Right hindlimb (tissue), 1 donor: ENCODE results near the gene LDB3.

ENCODE experiments used
- DNase-seq: peaks from one replicate; pipeline ENCODE4 v3.0.0-alpha.2; 2018

The LDB3 gene

DNA sequence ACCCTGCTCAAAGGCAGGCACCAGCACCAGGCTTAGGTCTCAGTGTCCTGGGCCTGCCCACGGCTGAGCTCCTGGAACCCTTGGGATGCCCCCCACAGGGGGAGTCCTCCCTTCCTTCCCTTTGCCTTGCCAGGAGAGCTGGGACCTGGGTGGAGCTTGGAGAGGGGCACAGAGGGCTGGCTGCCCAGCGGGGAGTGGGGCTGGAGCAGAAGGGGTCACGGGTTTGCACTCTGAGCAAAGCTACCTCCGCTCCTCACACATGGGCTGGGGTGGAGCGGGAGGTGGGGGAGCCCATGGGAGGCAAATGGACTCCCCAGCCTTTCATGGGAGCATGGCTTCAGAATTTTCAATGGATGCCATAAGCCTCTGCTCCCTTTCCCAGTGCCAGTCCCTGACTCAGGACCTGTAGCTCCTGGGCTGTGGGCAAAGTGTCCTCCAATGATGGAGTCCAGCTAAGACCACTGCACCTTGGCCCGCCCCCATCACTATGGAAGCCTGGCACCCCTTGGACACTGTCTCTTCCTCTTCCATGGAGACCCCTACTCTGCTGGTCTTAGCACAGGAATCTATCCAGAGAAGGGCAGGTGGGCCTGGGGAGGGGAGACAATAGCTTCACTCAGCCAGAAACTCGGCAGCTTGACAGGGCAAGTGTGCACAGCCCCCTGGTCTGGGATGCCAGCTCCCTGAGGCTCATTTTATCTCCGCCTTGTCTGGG, 39.9 kb downstream of the LDB3 start:
- no peak for DNase-seq

DNA sequence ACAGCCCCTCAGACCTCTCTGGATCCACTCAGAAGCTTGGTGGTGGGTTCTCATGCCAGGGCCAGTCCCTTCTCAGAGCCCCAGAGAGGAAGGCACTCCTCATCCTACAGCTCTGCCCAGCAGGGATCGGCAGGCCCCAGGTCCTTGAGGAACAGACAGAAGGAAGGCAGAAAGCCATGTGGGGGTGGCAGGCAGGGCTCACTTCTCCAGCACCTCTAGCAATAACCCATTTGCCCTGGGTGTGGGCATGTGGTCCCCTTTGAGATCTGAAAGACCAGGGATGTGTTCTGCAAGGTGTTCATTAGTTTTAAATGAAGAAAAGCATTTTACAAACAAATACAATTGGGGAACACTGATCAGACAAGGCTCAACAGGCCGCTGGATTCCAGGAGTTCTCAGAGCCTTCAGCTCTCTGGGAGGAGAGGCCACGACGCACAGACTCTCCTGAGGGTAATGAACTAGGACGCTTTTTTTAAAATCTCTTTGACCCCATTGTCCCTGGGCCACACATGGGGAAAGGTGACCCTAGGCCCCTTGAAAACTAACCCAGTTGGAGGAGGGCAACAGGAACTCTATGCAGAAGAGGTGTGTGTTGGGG, 40.6 kb downstream of the LDB3 start:
- DNase-seq: no peak

DNA sequence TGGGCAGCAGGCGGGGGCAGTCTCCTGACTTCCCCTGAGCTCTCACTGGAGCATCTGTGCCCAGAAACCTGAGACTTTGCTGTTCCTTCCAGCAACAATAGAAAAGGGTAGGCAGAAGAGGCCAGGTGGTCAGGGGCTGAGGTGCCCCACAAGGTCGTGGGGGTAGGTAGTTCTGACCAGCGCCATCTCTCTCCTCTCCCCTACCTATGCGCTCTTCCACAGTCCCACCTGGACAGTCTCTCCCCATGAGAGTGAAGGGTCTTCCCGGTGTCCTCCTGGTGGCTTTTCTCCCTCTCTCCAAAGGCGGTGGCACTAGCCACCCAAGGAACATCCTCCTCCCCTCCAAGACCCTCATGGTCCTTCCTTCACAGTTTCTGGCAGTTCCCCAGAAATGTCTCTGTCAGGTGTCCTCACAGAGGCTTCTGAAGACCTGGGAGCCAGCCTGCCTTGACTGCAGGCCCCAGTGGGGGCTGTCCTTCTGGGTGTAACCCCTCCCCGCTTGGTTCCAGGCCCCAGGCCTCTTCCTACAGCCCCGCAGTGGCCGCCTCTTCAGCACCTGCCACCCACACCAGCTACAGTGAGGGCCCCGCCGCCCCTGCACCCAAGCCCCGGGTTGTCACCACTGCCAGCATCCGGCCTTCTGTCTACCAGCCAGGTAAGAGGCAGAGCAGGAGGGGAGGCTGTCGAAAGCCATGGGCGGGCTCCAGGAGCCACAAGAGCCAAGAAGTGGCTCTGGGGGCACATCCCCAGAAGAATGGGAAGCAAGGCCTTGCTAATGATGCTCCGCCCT, 41.3 kb downstream of the LDB3 start:
- no peak for DNase-seq

DNA sequence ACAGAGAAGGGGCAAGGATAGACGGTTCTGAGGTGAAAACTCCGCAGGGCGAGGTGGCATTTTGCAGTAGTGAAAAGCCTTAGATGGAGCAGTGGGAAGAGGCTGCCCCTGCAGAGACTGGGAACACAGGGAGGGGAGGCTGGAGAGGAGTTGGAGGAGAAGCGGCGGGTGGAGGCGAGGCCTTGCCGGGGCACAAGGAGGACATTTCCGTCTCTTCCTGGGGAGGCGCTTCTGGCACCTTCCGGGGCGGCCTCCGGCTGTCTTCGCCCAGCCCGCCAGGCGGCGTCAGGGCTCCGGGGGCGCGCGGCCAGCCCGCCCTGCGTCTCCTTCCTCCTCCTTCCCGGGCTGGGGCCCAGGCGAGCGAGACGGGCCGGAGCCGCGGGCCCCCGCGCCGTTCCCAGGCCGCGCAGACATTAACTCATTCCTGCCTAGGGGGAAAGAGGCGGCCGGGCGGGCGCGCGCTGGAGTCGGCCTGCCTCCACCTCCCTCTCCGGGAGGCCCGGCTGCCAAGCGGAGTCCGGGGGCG, 42.7 kb downstream of the LDB3 start:
- DNase-seq: peak; percentile 96

DNA sequence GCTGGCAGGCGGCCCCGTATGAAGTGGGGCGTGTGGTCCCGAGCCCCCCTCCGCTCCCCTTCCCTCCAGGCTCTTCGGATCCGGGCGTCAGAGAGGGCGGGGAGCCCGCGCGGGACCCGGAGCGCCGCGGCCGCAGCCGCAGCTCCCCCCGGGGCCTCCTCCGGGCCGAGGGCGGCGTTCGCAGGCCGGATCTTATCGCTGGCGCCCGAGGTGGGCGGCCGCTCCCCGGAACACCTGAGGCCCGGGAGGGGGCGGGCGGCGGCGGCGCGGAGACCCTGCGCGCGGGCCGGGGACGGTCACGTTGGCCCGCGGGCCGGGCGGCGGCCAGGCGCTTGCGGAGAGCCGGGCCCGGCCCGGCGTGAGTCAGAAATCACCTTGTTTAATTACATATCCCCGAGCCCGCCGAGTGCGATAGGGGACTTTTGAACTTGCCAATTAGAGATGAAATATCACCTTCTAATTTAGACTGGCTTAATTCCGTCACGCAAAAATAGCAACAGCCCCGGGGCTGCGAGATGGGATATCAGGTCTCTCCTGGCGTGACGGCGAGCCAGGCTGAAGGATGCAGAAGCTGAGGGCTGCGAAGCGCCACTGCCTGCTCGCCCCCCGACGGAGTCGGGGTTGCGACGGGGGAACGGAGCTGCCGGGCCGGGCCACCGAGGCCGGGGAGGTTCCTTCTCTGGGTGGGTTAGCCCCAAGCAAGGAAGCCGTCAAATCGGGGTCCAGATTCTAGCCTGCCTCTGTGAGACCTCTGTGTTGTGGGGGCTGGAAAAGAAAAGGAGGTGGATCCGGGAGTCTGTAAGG, 43.4 kb downstream of the LDB3 start:
- DNase-seq: peak; percentile 79

DNA sequence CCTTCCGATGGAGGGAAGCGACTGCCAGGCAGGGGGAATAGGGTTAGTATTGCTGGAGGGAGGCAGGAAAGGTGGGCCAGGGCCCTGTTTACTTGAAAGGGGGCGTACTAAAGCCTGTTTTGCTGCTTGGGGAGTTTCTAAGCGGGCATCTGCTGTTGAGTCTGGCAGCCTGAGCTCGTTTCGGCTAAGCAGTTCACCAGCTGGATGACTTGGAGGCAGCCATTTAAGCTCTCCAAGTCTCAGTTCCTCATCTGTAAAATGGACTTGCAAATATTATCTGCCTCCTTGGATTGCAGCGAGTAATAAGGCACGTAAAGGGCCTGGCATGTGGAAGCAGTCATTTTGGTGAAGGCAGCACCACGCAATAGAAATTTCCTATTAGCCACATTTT, 44.0 kb downstream of the LDB3 start:
- DNase-seq: no peak

DNA sequence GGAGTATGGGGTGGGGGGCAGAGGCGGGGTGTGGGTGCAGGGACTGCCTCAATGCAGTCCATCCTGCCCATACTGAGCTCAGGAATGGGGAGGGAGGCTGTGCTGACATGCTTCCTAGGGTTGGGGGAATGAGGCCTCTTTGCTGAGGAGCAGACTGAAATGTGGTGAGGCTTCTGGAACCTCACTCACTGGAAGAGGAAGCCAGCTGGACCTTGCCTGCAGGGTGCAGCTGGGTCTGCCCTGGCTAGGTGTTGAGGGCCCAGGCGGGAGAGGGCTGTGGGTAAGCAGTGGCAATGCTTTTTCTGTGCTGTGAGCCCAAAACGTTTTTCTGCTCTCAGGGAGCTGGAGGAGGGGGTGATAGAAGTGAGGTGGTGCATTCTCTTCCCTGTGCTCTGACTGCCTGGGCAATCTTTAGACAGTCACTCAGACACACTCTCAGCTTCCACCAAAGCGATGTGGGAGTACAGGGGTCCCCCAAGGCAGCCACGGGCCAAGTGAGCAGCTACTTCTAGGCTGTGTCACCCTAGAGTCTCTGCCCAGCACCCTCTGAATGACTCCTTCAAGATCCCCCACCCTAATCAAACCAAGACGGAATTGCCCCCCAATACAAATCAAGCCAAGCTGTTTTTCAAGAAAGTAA, 47.0 kb downstream of the LDB3 start:
- DNase-seq: no peak

DNA sequence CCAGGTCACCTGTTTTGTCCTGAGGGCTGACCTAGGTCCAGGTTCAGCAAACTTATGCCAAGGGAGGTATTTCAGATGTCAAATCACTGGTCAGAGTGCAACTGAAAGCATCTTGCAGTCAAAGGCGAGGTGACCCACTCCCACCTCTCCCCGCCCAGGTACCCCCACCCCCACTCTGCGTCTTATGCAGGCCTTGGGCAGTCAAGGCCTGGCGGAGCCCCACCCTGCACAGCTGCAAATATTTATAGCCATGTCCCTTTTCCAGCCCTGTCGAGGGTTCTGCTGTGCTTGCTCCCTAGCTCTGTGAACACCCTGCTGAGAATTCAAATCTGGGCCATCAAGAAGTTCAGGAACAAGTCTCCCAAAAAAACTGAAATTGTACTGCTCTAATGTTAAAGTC, 47.5 kb downstream of the LDB3 start:
- no peak for DNase-seq

DNA sequence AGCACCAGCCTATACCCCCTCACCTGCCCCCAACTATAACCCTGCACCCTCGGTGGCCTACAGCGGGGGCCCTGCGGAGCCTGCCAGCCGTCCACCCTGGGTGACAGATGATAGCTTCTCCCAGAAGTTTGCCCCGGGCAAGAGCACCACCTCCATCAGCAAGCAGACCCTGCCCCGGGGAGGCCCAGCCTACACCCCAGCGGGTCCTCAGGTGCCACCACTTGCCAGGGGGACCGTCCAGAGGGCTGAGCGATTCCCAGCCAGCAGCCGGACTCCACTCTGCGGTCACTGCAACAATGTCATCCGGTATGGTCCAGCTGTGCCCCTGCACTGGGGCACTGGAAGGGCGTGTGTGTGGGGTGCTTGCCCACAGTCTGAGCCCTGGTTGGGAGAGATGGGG, 48.2 kb downstream of the LDB3 start:
- no peak for DNase-seq

DNA sequence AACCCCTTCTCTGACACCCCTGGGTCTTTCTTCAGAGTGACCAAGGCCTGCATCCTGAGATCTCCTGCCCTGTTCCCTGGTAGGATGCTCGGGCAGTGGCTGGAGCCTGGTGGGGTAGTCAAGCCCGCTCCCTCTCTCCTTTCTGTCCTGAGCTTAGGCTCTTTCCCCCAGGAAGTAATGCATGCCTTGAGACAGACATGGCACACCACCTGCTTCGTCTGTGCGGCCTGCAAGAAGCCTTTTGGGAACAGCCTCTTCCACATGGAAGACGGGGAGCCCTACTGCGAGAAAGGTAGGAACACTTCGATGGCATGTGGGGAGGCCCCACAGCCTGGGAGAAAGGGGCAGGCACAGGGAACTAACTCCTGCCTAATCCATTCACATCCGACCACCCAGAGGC, 50.2 kb downstream of the LDB3 start:
- DNase-seq: no peak

DNA sequence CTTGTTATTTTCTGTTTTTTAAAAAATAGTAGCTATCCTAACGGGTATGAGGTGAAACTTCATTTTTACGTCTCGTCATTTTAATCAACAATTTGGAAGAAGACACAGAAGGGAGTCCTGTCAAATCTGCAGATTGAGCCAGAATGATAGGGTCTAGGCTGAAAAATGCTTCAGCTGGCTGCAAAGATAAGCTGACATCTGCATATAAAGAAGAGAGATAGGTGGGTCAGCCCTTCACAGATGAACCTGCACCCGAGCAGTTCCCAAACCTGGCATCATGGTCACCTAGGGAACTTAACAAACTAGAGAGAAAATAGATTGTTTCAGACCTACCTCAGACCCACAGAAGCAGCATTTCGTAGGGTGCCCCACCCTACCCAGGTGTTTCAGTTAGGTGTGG, 52.9 kb downstream of the LDB3 start:
- DNase-seq: no peak

DNA sequence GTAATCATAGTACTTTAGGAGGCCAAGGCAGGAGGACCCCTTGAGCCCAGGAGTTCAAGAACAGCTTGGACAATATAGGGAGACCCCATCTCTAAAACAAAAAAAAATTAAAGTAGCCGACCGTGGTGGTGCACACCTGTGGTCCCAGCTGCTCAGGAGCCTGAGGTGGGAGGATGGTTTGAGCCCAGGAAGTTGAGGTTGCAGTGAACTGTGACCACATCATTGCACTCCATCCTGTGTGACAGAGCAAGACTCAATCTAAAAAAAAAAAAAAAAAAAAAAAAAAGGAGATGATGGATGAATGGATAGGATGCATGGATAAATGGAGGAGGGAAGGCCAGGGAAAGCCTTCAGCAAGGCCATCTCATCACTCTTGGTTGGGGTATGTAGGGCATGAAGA, 54.7 kb downstream of the LDB3 start:
- DNase-seq: no peak

DNA sequence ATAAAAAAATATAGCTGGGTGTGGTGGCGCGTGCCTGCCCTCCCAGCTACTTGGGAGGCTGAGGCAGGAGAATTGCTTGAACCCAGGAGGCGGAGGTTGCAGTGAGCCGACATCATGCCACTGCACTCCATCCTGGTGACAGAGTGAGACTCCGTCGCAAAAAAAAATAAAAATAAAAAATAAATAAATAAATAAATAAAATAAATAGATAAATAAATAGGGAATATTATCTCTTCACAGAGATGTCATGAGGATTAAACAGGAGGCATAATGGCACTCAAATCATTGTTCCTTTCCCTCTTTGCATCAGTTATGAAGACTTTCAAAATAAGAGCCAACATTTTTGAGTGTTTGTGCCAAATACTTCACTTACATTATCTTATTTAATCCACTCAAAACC, 56.1 kb downstream of the LDB3 start:
- DNase-seq: no peak

DNA sequence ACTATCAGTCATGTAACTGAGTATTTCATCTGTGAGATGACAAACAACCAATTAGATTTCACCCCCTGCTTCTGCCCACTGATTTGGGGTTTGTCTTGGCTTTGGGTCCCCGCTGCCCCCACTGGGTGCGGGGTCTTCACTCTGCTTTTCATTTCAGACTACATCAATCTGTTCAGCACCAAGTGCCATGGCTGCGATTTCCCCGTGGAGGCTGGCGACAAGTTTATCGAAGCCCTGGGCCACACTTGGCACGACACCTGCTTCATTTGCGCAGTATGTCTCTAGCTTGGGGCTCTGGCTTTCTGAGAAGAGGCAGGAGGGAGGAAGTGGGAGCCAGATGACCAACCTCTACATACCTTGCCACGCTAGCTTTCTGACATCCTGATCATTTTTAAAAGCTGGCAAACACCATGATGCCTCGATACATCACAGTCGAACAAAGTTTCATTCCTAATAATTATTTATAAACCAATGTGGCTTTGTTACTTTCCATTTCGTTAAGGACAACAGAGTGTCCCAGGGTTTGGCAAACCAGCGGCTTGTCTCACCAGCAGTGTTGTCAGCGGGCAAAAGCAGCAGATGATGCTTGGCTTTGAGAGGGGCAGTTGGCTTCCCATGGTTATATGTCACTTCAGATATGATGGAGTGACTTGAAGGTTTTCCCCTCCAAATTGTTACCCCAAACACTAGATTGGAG, 57.8 kb downstream of the LDB3 start:
- no peak for DNase-seq

DNA sequence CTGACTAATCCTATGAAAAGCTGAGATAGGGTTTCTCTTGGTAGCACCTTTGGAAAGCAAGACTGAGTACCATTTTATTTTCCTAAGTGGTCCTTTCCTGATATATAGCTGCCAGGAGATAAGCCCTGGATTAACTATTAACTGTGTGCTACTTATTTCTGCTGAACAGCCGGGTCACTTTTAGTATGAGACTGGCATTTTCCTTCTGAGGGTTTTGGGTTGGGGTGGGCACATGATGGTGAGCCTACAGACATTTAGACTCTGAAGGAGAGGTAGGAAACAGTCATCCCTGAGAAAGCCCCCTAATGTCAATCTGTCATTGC, 58.3 kb downstream of the LDB3 start:
- DNase-seq: no peak

DNA sequence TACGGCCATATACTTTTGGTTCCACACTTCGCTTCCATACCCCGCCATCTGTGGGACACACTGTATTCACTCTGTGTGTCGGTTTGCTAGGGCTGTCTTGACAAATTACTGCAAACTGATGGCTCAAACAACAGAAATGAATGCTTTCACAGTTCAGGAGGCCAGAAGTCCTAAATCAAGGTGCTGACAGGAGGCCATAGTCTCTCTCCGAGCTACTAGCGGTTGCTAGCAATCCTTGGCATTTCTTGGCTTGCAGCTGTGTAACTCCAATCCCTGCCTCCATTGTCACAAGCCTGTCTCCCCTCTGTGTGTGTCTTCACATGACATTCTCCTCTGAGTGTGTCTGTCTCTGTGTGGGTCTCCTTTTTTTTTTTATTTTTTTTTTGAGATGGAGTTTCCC, 59.2 kb downstream of the LDB3 start:
- no peak for DNase-seq

DNA sequence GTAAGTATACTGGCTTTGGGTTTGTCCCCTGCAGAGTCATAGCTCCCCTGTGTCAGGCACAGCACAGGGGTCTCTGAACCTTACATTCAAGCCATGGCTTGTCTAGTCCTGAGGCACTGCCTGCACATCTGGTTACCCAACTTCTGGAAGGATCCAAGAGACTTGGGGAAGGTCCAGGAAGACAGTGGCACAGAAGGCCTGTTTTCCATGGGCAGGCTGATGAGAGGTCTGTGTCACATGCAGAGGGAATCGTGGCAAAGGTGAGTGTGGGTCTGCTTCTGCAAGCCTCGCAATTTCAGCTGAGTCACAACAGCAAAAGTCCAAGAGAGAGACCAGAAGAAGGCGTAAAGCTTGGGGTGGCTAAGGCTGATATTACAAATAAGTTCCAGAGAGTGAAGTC, 59.7 kb downstream of the LDB3 start:
- DNase-seq: no peak

DNA sequence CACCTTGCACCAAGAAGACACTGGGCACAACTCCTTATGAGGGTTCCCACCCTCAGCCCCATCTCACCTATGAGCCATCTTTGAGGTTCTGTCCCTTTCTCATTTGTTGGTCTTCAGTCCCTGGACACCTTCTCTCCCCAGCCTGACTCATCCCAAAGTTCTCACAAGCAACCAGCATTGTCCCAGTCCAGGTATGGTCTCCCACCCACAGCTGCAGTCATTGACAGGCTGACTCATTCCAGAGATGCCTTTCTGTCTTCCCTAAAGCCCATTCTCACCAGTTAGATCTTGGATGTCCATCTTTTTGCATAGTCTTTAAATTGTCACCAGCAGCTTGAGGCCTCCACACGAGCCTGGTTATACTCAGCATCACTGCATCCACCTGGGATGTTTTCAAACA, 61.4 kb downstream of the LDB3 start:
- no peak for DNase-seq

DNA sequence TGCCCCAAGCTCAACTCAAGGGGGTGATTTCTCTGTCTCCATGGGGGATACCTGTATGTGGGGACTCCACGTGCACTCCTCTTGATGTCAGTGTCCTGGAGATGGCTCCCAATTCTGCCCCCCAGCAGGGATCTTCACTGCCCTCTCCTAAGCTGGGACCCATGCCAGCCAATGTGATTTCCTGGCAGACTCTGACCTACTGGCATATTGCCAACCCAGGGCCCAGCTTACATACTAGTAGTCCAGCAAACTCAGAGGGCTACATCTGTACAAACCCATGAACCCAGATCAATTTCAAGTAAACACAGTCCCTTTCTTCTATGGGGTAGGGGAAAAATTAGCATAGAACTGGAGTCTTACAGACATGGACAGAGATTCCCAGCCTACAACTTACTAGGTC, 61.9 kb downstream of the LDB3 start:
- peak; percentile 36 for DNase-seq

DNA sequence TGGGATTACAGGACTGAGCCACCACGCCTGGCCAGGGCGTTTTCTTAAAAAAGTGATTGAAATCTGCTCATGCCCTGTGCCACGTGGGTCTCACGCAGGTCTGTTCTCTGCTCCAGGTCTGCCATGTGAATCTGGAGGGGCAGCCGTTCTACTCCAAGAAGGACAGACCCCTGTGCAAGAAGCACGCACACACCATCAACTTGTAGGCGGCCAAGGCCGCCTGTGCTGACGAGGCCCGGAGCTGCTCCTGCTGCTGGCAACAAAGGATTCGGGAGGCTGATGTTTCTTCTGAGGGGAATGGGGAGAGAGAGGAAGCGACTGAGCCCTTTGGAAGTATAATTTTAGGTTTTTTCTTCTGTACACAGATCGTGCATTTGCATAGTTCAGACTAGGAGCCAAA, 64.5 kb downstream of the LDB3 start:
- peak; percentile 35 for DNase-seq

DNA sequence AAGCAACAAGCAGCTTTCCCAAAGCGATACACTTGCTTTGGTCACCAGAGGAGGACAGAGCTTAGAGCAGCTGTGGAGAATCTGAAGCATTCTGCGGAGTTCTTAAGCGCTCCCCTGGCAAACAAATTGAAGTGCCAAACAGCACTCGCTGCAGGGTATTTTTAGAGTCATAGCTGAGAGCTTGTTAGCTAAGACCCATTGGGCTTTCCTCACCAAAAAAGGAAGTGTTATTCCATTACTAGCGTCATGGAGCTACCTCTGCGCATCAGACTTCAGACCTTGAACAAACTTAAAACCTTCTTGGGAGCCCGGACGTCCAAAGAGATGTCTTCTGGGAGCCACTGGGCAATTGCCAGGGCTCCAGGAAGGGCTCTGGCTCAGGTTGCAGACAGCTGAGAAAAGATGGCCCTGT, 65.0 kb downstream of the LDB3 start:
- DNase-seq: peak; percentile 50
